ENCODE measurements around the gene APBB2. TPM values are rescaled to one million over a fixed set of nuclear protein-coding genes. Genes with fewer than 3 reads are reported as not detected.

The APBB2 gene
- total RNA-seq, 1 experiment from 2014 or later, result 49.0 TPM

GRCh38 chr4:41189666-41190065 lies 24.7 kb downstream of the APBB2 start (continued):
- TF ChIP-seq ZNF532 (CRISPR knock-in tag; IDR thresholded peaks at IDR 0.05; ENCODE audit: borderline replicate concordance) (no peak), JUN (CRISPR knock-in tag; IDR thresholded peaks at IDR 0.05) (no peak), FOXK1 (CRISPR knock-in tag; IDR thresholded peaks at IDR 0.05) (no peak), ZNF232 (CRISPR knock-in tag; IDR thresholded peaks at IDR 0.05) (no peak), TP53 (CRISPR knock-in tag; IDR thresholded peaks at IDR 0.05) (no peak), ATF3 (CRISPR knock-in tag; conservative IDR thresholded peaks at IDR 0.05) (no peak), ZNF121 (CRISPR knock-in tag; IDR thresholded peaks at IDR 0.05) (no peak)

- Mint-ChIP-seq H3K4me3 (no peak overlapping the region), H3K27ac (no peak overlapping the region), H3K27me3 (ENCODE audit: low read depth) (no peaks in the 10 kb centered on the region), H3K9me3 (peaks cover 25% of the 10 kb centered on the region), H3K36me3 (peaks cover 7% of the 10 kb centered on the region), H3K4me1 (peaks cover 22% of the 10 kb centered on the region)
- POLR2A ChIA-PET, result no interaction called here
- ATAC-seq (peak; percentile 24; the same call in 1 of the 2 replicates), DNase-seq (ENCODE audit: low spot score) (no peak)
- no peak for TF ChIP-seq ZNF121 (CRISPR knock-in tag; IDR thresholded peaks at IDR 0.05)
- TF ChIP-seq CTCF (IDR thresholded peaks at IDR 0.05), result no peak
- TF ChIP-seq HMGXB4 (CRISPR knock-in tag; IDR thresholded peaks at IDR 0.05), result no peak
- TF ChIP-seq TP53 (CRISPR knock-in tag; IDR thresholded peaks at IDR 0.05), result no peak
- no peak for TF ChIP-seq ZNF512 (CRISPR knock-in tag; IDR thresholded peaks at IDR 0.05; ENCODE audit: borderline replicate concordance)
- TF ChIP-seq TEAD4 (CRISPR knock-in tag; IDR thresholded peaks at IDR 0.05), result no peak
- no peak for TF ChIP-seq SMAD4 (CRISPR knock-in tag; IDR thresholded peaks at IDR 0.05)
- TF ChIP-seq AR (CRISPR knock-in tag; IDR thresholded peaks at IDR 0.05), result no peak
- TF ChIP-seq USF1 (CRISPR knock-in tag; IDR thresholded peaks at IDR 0.05), result no peak
- CTCF ChIA-PET, result interaction anchor here (1.5 kb wide), 2 partner anchors 213 to 261 kb away, joined by 3 to 4 read pairs; no protein-coding TSS in a partner anchor
Measured at GRCh38 chr4:41189076-41189475, 25.3 kb downstream of the APBB2 start.
